ENCODE data around the gene ATP5F1D. TPM values are rescaled to one million over a fixed set of nuclear protein-coding genes. Genes with fewer than 3 reads are reported as not detected.

Gene ATP5F1D
- total and polyA plus RNA-seq, 4 donors: 27.1 to 266 (median 187) TPM

GRCh38 chr19:1271528-1272422 is 30.2 kb downstream of the ATP5F1D start:
- 66 to 77% methylated on average over 35 to 37 of the region's 37 CpGs for WGBS, 2 donors
- H3K4me3 ChIP-seq: no peak overlapping the region
- no peaks in the 10 kb centered on the region for H3K27me3 ChIP-seq (ENCODE audit: control insufficient read depth in 3 of 3, insufficient read depth in 3 of 3, low read length in 2 of 3)
- ATAC-seq (ENCODE audit: insufficient read depth, low FRiP score) (no peak), DNase-seq (no peak)
- peak overlapping the region in 1 of 2 donors; percentile 8 for H3K27ac ChIP-seq (ENCODE audit: low read depth in 1 of 2, low read length in 1 of 2)
- peaks cover 13 to 48% (median 39%) of the 10 kb centered on the region in 4 donors for H3K36me3 ChIP-seq (ENCODE audit: control insufficient read depth in 4 of 4, insufficient read depth in 4 of 4, low read length in 4 of 4)
- no peak for TF ChIP-seq CTCF (IDR thresholded peaks at IDR 0.05; ENCODE audit: control extremely low read depth, extremely low read depth)
- H3K4me1 ChIP-seq (ENCODE audit: control insufficient read depth in 5 of 5, insufficient read depth in 5 of 5, low read length in 5 of 5): peaks cover 19 to 60% (median 40%) of the 10 kb centered on the region in 5 donors
- no peaks in the 10 kb centered on the region for H3K9me3 ChIP-seq (ENCODE audit: control insufficient read depth in 4 of 4, insufficient read depth in 3 of 4, low read length in 3 of 4)
- H3K9ac ChIP-seq (ENCODE audit: insufficient read depth in 1 of 2, low read length in 2 of 2): no peak overlapping the region

GRCh38 chr19:1272423-1273262 is 31.1 kb downstream of the ATP5F1D start:
- Histone ChIP-seq H3K9ac (ENCODE audit: insufficient read depth in 1 of 2, low read length in 2 of 2) (no peak overlapping the region), H3K27ac (ENCODE audit: low read depth in 1 of 2, low read length in 1 of 2) (peak overlapping the region in 1 of 2 donors; percentile 17), H3K27me3 (ENCODE audit: control insufficient read depth in 3 of 3, insufficient read depth in 3 of 3, low read length in 2 of 3) (no peaks in the 10 kb centered on the region), H3K36me3 (ENCODE audit: control insufficient read depth in 4 of 4, insufficient read depth in 4 of 4, low read length in 4 of 4) (peaks cover 13 to 48% (median 39%) of the 10 kb centered on the region in 4 donors), H3K4me1 (ENCODE audit: control insufficient read depth in 5 of 5, insufficient read depth in 5 of 5, low read length in 5 of 5) (peaks cover 15 to 52% (median 34%) of the 10 kb centered on the region in 5 donors), H3K9me3 (ENCODE audit: control insufficient read depth in 4 of 4, insufficient read depth in 3 of 4, low read length in 3 of 4) (no peaks in the 10 kb centered on the region), H3K4me3 (no peak overlapping the region)
- DNase-seq: no peak
- TF ChIP-seq CTCF (IDR thresholded peaks at IDR 0.05; ENCODE audit: control extremely low read depth, extremely low read depth): no peak
- no peak for ATAC-seq (ENCODE audit: insufficient read depth, low FRiP score)
- 64% methylated on average over 33 of the region's 33 CpGs for WGBS, 2 donors

GRCh38 chr19:1273263-1274041 is 31.9 kb downstream of the ATP5F1D start:
- ATAC-seq (ENCODE audit: insufficient read depth, low FRiP score): no peak
- WGBS, 2 donors: 65 to 78% methylated on average over 25 of the region's 25 CpGs
- H3K4me3 ChIP-seq: no peak overlapping the region

More at GRCh38 chr19:1273263-1274041, 31.9 kb downstream of the ATP5F1D start:
- no peak overlapping the region for H3K9ac ChIP-seq (ENCODE audit: insufficient read depth in 1 of 2, low read length in 2 of 2)
- peak overlapping the region in 1 of 2 donors; percentile 17 for H3K27ac ChIP-seq (ENCODE audit: low read depth in 1 of 2, low read length in 1 of 2)
- no peaks in the 10 kb centered on the region for H3K27me3 ChIP-seq (ENCODE audit: control insufficient read depth in 3 of 3, insufficient read depth in 3 of 3, low read length in 2 of 3)
- peaks cover 13 to 48% (median 39%) of the 10 kb centered on the region in 4 donors for H3K36me3 ChIP-seq (ENCODE audit: control insufficient read depth in 4 of 4, insufficient read depth in 4 of 4, low read length in 4 of 4)
- peaks cover 14 to 44% (median 32%) of the 10 kb centered on the region in 5 donors for H3K4me1 ChIP-seq (ENCODE audit: control insufficient read depth in 5 of 5, insufficient read depth in 5 of 5, low read length in 5 of 5)
- no peak for DNase-seq
- H3K9me3 ChIP-seq (ENCODE audit: control insufficient read depth in 4 of 4, insufficient read depth in 3 of 4, low read length in 3 of 4): no peaks in the 10 kb centered on the region
- no peak for TF ChIP-seq CTCF (IDR thresholded peaks at IDR 0.05; ENCODE audit: control extremely low read depth, extremely low read depth)
